ENCODE results near the gene B4GALNT1. TPM values are rescaled to one million over a fixed set of nuclear protein-coding genes. Genes with fewer than 3 reads are reported as not detected.
A peak's percentile ranks its signal among the peaks of the same experiment; 100 is the strongest.

B4GALNT1 gene
- total and polyA plus RNA-seq, 2 of the 13 experiments (the other 11 are each of a cell fraction or from before 2014, with no cell fraction given): 4.5 to 5.4 TPM

DNA sequence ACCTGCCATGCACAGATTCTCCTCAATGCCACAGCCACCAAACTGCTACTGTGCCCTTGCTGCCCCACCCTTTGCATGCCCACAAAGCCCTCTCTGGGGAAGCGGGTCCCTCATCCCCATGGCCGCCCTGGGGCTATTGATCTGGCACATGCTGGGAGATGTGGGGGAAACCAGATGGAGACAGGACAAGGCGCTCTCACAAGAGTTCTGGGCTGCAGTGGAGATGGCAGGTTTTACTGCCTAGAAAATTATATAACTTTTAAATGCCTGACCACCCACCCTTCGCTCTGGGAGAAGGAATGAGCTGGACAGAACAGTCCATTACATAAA is 52.6 kb downstream of the B4GALNT1 start (continued):
- no peak for TF ChIP-seq ZKSCAN5 (CRISPR knock-in tag; IDR thresholded peaks at IDR 0.05)
- TF ChIP-seq ZFX (CRISPR knock-in tag; IDR thresholded peaks at IDR 0.05; ENCODE audit: low read depth): peak; percentile 9; the same call in 1 of the 2 replicates
- TF ChIP-seq SP1 (IDR thresholded peaks at IDR 0.05): no peak
- peak; percentile 10; the same call in 1 of the 2 replicates for TF ChIP-seq SP1 (CRISPR knock-in tag; IDR thresholded peaks at IDR 0.05)
- TF ChIP-seq ZNF331 (CRISPR knock-in tag; IDR thresholded peaks at IDR 0.05): 0 out of 2 replicates have a peak, but pooled peaks have one; percentile 24
- TF ChIP-seq NRL (CRISPR knock-in tag; IDR thresholded peaks at IDR 0.05; ENCODE audit: borderline replicate concordance): 0 out of 2 replicates have a peak, but pooled peaks have one; percentile 16
- TF ChIP-seq ZNF501 (CRISPR knock-in tag; IDR thresholded peaks at IDR 0.05): peak; percentile 57; the same call in 1 of the 2 replicates
- TF ChIP-seq, protein P1, sequence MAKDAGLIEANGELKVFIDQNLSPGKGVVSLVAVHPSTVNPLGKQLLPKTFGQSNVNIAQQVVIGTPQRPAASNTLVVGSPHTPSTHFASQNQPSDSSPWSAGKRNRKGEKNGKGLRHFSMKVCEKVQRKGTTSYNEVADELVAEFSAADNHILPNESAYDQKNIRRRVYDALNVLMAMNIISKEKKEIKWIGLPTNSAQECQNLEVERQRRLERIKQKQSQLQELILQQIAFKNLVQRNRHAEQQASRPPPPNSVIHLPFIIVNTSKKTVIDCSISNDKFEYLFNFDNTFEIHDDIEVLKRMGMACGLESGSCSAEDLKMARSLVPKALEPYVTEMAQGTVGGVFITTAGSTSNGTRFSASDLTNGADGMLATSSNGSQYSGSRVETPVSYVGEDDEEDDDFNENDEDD (CRISPR knock-in tag; IDR thresholded peaks at IDR 0.05; ENCODE audit: borderline replicate concordance): no peak
- peak; percentile 23; the same call in 1 of the 2 replicates for TF ChIP-seq ZC3H4 (CRISPR knock-in tag; IDR thresholded peaks at IDR 0.05; ENCODE audit: borderline replicate concordance)
- no peak for TF ChIP-seq RFX1 (IDR thresholded peaks at IDR 0.05)
- TF ChIP-seq SRSF1 (optimal IDR thresholded peaks at IDR 0.05; ENCODE audit: low read depth, low read length): no peak
- TF ChIP-seq HNRNPL (IDR thresholded peaks at IDR 0.05; ENCODE audit: low read depth, low read length): 0 out of 2 replicates have a peak, but pooled peaks have one; percentile 45
- TF ChIP-seq KDM2A (CRISPR knock-in tag; IDR thresholded peaks at IDR 0.05; ENCODE audit: borderline replicate concordance, low read depth): peak; percentile 42
- 0 out of 2 replicates have a peak, but pooled peaks have one; percentile 48 for TF ChIP-seq ZFP36L1 (CRISPR knock-in tag; IDR thresholded peaks at IDR 0.05)
- TF ChIP-seq DNMT3B (CRISPR knock-in tag; conservative IDR thresholded peaks at IDR 0.05): 0 out of 2 replicates have a peak, but pooled peaks have one; percentile 14
- no peak for TF ChIP-seq GABPA (IDR thresholded peaks at IDR 0.05; ENCODE audit: low read depth, low read length)
- TF ChIP-seq GABPA (CRISPR knock-in tag; IDR thresholded peaks at IDR 0.05; ENCODE audit: low read depth): no peak
- 0 out of 2 replicates have a peak, but pooled peaks have one; percentile 7 for TF ChIP-seq TAF1 (CRISPR knock-in tag; IDR thresholded peaks at IDR 0.05)
- TF ChIP-seq ZNF34 (CRISPR knock-in tag; IDR thresholded peaks at IDR 0.05; ENCODE audit: borderline replicate concordance): peak; percentile 47; the same call in 1 of the 2 replicates
- TF ChIP-seq ASH2L (IDR thresholded peaks at IDR 0.05; ENCODE audit: insufficient read length, low read depth, low read length): no peak
- no peak for TF ChIP-seq ZNF256 (CRISPR knock-in tag; conservative IDR thresholded peaks at IDR 0.05)
- 0 out of 2 replicates have a peak, but pooled peaks have one; percentile 50 for TF ChIP-seq ZSCAN21 (CRISPR knock-in tag; IDR thresholded peaks at IDR 0.05; ENCODE audit: borderline replicate concordance)
- TF ChIP-seq NFKB2 (CRISPR knock-in tag; IDR thresholded peaks at IDR 0.05; ENCODE audit: borderline replicate concordance): 0 out of 2 replicates have a peak, but pooled peaks have one; percentile 20
- TF ChIP-seq ZNF670 (CRISPR knock-in tag; IDR thresholded peaks at IDR 0.05; ENCODE audit: borderline replicate concordance): 0 out of 2 replicates have a peak, but pooled peaks have one; percentile 1
- no peak for TF ChIP-seq SP4 (CRISPR knock-in tag; IDR thresholded peaks at IDR 0.05)
- TF ChIP-seq, protein P2, sequence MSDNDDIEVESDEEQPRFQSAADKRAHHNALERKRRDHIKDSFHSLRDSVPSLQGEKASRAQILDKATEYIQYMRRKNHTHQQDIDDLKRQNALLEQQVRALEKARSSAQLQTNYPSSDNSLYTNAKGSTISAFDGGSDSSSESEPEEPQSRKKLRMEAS (IDR thresholded peaks at IDR 0.05): peak; percentile 30; the same call in 1 of the 2 replicates
- TF ChIP-seq ZBTB38 (CRISPR knock-in tag; IDR thresholded peaks at IDR 0.05): 0 out of 2 replicates have a peak, but pooled peaks have one; percentile 16
